AG04450 (cell line): ENCODE results near the gene SMCO3. TPM values are rescaled to one million over a fixed set of nuclear protein-coding genes. Genes with fewer than 3 reads are reported as not detected.

Source experiments
- CTCF ChIA-PET: fragments of 300-600, 350-600 bp; formaldehyde crosslinking; extraction: SDS; loops from one replicate; lab custom pipeline; 2022; ENCODE audit warnings: antibody characterized with exemption, inconsistent platforms; lab: Charles Lee
- POLR2A ChIA-PET: fragments of 350-600 bp; formaldehyde crosslinking; extraction: SDS; loops from one replicate; lab custom pipeline; 2021; ENCODE audit warnings: antibody characterized with exemption, inconsistent platforms; lab: Yijun Ruan, JAX
- DNase-seq: peaks from one replicate; pipeline ENCODE4 v3.0.0-alpha.2; 2011; ENCODE audit warnings: low read depth, low spot score
- H3K27ac ChIP-seq: one replicate; pipeline ENCODE4 v1.5.1; 2012; ENCODE audit warnings: low read depth, low read length, control low read depth
- H3K27me3 ChIP-seq: one replicate; pipeline ENCODE4 v1.6.0; 2012; ENCODE audit warnings: low read length; ENCODE audit not compliant: control insufficient read depth, insufficient read depth
- H3K4me3 ChIP-seq: 2 replicates; pipeline ENCODE4 v1.5.1; 2011; ENCODE audit warnings: mild to moderate bottlenecking, low read depth, low read length, control low read depth
- H3K9me3 ChIP-seq: 2 replicates; pipeline ENCODE4 v1.5.1; 2012; ENCODE audit warnings: low read length; ENCODE audit not compliant: control insufficient read depth, insufficient read depth
- CTCF ChIP-seq: IDR thresholded peaks from 2 replicates; pipeline ENCODE4 v1.5.1; 2011; ENCODE audit warnings: low read depth, low read length, control low read depth, inconsistent platforms
- polyA plus RNA-seq: library from polyadenylated mRNA; depleted of rRNA; stranded (reverse); fragments of >200 nt; gene quantifications from 2 replicates; pipeline ENCODE4 v1.2.3, GENCODE V29; 2011

Gene SMCO3
- polyA plus RNA-seq, 1 experiment = 0.05 TPM

DNA sequence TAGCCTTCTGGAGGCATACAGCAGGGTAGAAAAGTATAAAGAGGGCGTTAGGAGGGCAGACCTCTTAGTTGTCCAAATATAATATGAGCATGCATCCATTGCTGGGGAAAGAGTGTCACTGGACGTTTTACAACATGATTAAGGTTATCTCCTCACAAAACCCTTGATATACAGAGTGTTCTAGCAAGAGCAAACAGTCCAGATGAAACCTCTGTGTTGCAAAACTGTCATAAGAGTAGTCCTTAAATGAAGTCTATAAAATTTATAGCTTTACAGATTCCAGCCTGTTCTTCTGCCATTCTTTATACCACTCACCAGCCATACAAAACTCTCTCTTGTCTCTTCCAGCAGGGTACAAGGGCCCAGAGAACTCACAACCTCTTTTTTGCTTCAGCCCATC, 32.4 kb downstream of the SMCO3 start:
- CTCF ChIA-PET = interaction anchor here (0.8 to 3.3 kb wide), 2 partner anchors 12 to 214 kb away, joined by 4 to 13 read pairs; no protein-coding TSS in a partner anchor
- H3K4me3 ChIP-seq = no peak overlapping the region
- H3K9me3 ChIP-seq = no peaks in the 10 kb centered on the region
- DNase-seq = no peak
- H3K27me3 ChIP-seq = no peaks in the 10 kb centered on the region
- POLR2A ChIA-PET = no interaction called here
- no peak for TF ChIP-seq CTCF
- H3K27ac ChIP-seq = no peak overlapping the region

DNA sequence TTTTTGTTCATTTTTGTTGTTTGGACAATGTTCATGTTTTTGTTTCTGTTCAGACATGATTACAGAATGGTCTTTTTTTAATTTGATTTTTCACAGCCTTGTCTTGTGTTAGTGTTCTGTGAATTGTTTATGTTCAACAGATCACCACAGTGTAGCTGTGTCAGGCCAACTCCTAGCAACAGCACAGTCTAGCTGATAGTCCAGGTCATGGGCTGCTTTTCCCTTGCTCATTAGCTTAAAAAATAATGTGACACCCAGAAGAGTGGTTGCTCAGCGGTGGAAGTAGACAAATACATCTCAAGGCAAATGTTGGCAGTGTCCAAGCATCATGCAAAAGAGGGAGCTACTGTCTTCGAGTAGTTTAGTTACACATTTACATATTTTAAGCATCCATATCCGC, 33.1 kb downstream of the SMCO3 start:
- H3K27me3 ChIP-seq = no peaks in the 10 kb centered on the region
- POLR2A ChIA-PET = no interaction called here
- CTCF ChIA-PET = interaction anchor here (0.7 to 3.3 kb wide), 3 partner anchors 11 to 215 kb away, joined by 3 to 13 read pairs (median 4); no protein-coding TSS in a partner anchor
- no peak for TF ChIP-seq CTCF
- no peak overlapping the region for H3K4me3 ChIP-seq
- no peaks in the 10 kb centered on the region for H3K9me3 ChIP-seq
- no peak overlapping the region for H3K27ac ChIP-seq
- no peak for DNase-seq

DNA sequence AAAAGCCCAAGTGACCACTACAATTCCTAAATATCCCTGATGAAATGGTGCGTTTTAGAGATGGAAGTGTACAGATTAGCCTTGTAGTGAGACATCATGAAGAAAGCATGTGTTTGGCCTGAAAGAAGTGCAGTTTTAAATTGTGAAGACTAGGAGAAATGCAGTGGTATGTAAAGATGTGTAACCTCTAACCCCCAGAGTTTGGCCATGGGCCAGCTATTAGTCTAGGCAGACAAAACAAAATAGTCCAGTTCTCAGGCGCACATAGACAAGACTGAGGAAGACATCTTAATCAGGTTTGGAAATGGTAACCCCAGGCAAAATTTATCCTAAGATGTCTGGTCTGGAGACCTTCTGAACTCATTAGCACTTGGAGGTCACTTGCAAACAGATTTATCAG, 34.1 kb downstream of the SMCO3 start:
- no peak for TF ChIP-seq CTCF
- Histone ChIP-seq H3K9me3 (peaks cover 2% of the 10 kb centered on the region; the same call in 1 of the 2 replicates), H3K27me3 (no peaks in the 10 kb centered on the region), H3K4me3 (no peak overlapping the region), H3K27ac (no peak overlapping the region)
- ChIA-PET CTCF (interaction anchor here (3.3 kb wide), 1 partner anchor 10 kb away, joined by 13 read pairs; no protein-coding TSS in a partner anchor), POLR2A (no interaction called here)
- DNase-seq = no peak

DNA sequence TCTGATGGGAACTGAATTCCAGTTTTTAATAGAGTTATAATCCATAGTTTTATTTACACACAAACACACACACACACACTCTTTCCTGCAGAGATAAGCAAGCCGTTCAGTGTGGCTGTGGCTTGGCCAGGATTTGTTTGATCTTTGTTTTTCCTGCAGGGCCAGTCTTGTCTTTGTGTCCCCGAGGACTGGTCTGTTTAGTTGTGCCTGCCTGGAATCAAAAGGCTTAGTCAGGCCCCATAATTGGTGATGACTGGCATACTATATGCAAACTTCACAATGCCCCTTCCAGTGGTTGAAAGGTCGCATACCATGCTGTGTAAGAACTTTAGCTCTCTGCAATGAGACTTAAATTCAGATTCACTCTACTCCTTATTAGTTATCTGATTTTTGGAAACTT, 36.7 kb downstream of the SMCO3 start:
- Histone ChIP-seq H3K27me3 (no peaks in the 10 kb centered on the region), H3K9me3 (peaks cover 8% of the 10 kb centered on the region), H3K4me3 (no peak overlapping the region), H3K27ac (no peak overlapping the region)
- CTCF ChIA-PET = interaction anchor here (1.9 to 5.2 kb wide), 2 partner anchors 219 to 444 kb away, joined by 3 to 27 read pairs; partner anchors contain the start of gene RERG
- DNase-seq = no peak
- POLR2A ChIA-PET = no interaction called here
- TF ChIP-seq CTCF = no peak

GRCh38 chr12:14776236-14776961, 37.6 kb downstream of the SMCO3 start:
- peaks cover 8% of the 10 kb centered on the region for H3K9me3 ChIP-seq
- POLR2A ChIA-PET = no interaction called here
- no peak overlapping the region for H3K27ac ChIP-seq
- TF ChIP-seq CTCF = peak; percentile 33; the same call in 1 of the 2 replicates
- no peak overlapping the region for H3K4me3 ChIP-seq
- DNase-seq = no peak
- H3K27me3 ChIP-seq = no peaks in the 10 kb centered on the region
- CTCF ChIA-PET = interaction anchor here (1.1 to 5.2 kb wide), 4 partner anchors 8 to 220 kb away, joined by 3 to 27 read pairs (median 4); no protein-coding TSS in a partner anchor
